Measurements from ENCODE around the gene RAD52. TPM values are rescaled to one million over a fixed set of nuclear protein-coding genes. Genes with fewer than 3 reads are reported as not detected.

The RAD52 gene
- total RNA-seq, 1 donor from 2014 or later: 7.1 TPM

DNA sequence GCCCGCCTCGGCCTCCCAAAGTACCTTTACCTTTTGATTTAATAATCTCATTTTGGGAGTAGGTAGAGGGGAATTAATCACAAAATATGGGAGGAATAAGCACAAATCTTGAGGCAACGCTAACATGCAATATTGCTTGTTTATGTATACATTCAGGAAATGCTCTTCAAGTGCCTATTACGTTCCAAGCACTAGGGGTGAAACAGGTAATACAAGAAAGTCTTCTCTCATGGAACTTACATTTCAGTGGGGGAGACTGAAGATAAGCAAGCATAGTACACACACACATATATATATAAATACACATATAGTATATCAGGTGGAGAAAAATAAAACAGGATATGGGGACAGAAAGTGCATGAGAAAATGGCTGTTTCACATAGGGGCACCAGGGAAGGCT, 22.5 kb upstream of the RAD52 start:
- Histone ChIP-seq H3K36me3 (ENCODE audit: control insufficient read depth, insufficient read depth, low read length) (no peaks in the 10 kb centered on the region), H3K4me3 (ENCODE audit: low read depth, low read length) (no peak overlapping the region), H3K27me3 (ENCODE audit: control insufficient read depth, insufficient read depth, low read length) (no peaks in the 10 kb centered on the region)
- no peak for DNase-seq (ENCODE audit: low read depth)
- TF ChIP-seq, protein P1, sequence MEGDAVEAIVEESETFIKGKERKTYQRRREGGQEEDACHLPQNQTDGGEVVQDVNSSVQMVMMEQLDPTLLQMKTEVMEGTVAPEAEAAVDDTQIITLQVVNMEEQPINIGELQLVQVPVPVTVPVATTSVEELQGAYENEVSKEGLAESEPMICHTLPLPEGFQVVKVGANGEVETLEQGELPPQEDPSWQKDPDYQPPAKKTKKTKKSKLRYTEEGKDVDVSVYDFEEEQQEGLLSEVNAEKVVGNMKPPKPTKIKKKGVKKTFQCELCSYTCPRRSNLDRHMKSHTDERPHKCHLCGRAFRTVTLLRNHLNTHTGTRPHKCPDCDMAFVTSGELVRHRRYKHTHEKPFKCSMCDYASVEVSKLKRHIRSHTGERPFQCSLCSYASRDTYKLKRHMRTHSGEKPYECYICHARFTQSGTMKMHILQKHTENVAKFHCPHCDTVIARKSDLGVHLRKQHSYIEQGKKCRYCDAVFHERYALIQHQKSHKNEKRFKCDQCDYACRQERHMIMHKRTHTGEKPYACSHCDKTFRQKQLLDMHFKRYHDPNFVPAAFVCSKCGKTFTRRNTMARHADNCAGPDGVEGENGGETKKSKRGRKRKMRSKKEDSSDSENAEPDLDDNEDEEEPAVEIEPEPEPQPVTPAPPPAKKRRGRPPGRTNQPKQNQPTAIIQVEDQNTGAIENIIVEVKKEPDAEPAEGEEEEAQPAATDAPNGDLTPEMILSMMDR (IDR thresholded peaks at IDR 0.05; ENCODE audit: insufficient read depth, low read length, poor library complexity, severe bottlenecking): no peak

DNA sequence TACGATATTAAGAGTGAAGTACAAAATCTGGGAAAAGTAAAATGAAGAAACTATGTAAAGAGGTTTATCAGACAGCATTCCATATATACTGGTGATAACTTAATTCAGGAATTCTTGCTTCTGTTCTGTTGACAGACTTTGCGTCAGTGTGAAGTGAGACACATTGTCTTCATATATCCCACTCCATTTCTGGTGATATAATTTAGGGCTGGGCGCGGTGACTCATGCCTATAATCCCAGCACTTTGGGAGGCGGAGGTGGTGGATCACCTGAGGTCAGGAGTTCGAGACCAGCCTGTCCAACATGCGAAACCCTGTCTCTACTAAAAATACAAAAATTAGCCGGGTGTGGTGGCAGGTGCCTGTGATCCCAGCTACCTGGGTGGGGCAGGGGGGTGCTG, 20.3 kb upstream of the RAD52 start:
- H3K27me3 ChIP-seq (ENCODE audit: control insufficient read depth, insufficient read depth, low read length): no peaks in the 10 kb centered on the region
- TF ChIP-seq, protein P1 (IDR thresholded peaks at IDR 0.05; ENCODE audit: insufficient read depth, low read length, poor library complexity, severe bottlenecking): no peak
- H3K36me3 ChIP-seq (ENCODE audit: control insufficient read depth, insufficient read depth, low read length): no peaks in the 10 kb centered on the region
- no peak for DNase-seq (ENCODE audit: low read depth)
- H3K4me3 ChIP-seq (ENCODE audit: low read depth, low read length): no peak overlapping the region

DNA sequence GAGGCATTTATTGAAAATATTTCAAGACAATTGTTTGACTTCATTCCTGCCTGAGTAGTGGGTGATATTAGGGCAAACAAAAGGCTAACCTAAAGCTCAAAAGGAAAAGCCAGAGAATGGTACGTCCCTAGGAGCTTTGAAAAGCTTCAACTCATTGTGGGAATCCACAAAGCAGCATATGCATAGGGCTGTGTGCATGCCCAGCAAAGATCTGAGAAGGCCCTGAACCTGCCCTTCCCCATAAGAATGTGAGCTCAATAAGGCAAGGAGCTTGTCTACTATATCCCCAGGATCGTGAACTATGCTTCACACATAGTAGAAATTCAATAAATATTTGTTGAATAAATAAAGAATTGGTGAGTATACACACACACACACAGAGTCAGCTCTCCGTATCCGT, 19.1 kb upstream of the RAD52 start:
- no peaks in the 10 kb centered on the region for H3K36me3 ChIP-seq (ENCODE audit: control insufficient read depth, insufficient read depth, low read length)
- TF ChIP-seq, protein P1 (IDR thresholded peaks at IDR 0.05; ENCODE audit: insufficient read depth, low read length, poor library complexity, severe bottlenecking): no peak

DNA sequence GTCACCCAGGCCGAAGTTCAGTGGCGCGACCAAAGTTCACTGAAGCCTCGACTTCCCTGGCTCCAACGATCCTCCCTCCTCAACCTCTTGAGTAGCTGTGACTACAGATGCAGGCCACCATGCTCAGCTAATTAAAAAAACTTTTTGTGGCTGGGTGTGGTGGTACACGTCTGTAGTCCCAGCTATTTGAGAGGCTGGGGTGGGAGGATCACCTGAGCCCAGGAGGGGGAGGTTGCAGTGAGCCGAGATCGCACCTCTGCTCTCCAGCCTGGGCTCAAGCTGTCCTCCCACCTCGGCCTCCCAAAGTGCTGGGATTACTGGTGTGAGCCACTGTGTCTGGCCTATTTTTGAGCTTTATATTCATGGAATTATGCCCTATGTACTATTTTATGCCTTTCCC, 18.1 kb upstream of the RAD52 start:
- H3K27me3 ChIP-seq (ENCODE audit: control insufficient read depth, insufficient read depth, low read length): no peaks in the 10 kb centered on the region
- TF ChIP-seq, protein P1 (IDR thresholded peaks at IDR 0.05; ENCODE audit: insufficient read depth, low read length, poor library complexity, severe bottlenecking): no peak
- H3K4me3 ChIP-seq (ENCODE audit: low read depth, low read length): no peak overlapping the region
- H3K36me3 ChIP-seq (ENCODE audit: control insufficient read depth, insufficient read depth, low read length): no peaks in the 10 kb centered on the region
- DNase-seq (ENCODE audit: low read depth): no peak

More for the DNA sequence above, 19.1 kb upstream of the RAD52 start:
- Histone ChIP-seq H3K4me3 (ENCODE audit: low read depth, low read length) (no peak overlapping the region), H3K27me3 (ENCODE audit: control insufficient read depth, insufficient read depth, low read length) (no peaks in the 10 kb centered on the region)
- DNase-seq (ENCODE audit: low read depth): no peak

DNA sequence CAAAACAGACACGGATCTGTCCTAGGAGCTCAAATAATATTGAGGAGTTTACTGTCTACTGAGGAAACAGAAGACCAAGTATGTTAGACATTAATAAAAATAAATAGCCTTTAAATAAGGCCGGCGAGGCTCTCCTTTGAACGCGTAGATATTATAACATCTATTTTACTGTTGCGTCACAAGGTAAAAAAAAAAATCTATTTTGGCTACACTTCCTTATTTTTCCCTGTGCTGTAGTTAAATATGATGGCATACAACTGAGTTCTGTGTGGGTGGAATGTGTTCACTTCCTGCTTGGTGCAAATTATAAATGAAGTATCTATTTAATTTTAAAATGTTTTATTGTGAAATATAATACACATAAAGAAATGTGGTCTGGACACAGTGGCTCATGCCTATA, 17.2 kb upstream of the RAD52 start:
- TF ChIP-seq, protein P1 (IDR thresholded peaks at IDR 0.05; ENCODE audit: insufficient read depth, low read length, poor library complexity, severe bottlenecking): no peak
- no peaks in the 10 kb centered on the region for H3K27me3 ChIP-seq (ENCODE audit: control insufficient read depth, insufficient read depth, low read length)
- H3K4me3 ChIP-seq (ENCODE audit: low read depth, low read length): no peak overlapping the region
- H3K36me3 ChIP-seq (ENCODE audit: control insufficient read depth, insufficient read depth, low read length): no peaks in the 10 kb centered on the region
- no peak for DNase-seq (ENCODE audit: low read depth)

DNA sequence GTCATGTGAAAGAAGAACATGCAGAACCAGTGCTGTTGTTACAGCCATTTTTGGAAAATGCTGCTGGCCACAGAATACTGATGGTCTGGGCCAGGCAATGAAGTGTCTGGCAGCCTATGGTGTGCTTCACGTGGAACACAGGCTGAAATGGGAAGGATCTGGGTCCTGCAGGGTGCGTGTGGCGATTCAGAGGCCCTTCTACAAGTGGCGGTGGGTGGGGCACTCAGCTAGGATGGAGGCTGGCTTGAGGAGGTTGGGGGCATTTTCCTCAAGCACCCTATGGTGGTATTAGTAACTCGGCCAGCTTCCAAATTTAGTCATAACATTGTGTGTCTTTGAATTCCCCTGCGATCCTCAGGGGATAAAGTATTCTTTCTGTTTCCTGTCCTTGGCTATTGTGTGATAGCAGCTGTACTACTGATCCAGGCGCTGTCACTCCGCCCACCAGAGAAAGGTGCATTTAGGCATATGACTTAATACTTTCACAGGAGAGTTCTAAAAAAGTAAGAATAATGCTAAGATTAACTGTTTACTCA, 9.2 kb upstream of the RAD52 start:
- TF ChIP-seq, protein P1 (IDR thresholded peaks at IDR 0.05; ENCODE audit: insufficient read depth, low read length, poor library complexity, severe bottlenecking): no peak
- Histone ChIP-seq H3K36me3 (ENCODE audit: control insufficient read depth, insufficient read depth, low read length) (no peaks in the 10 kb centered on the region), H3K27me3 (ENCODE audit: control insufficient read depth, insufficient read depth, low read length) (no peaks in the 10 kb centered on the region), H3K4me3 (ENCODE audit: low read depth, low read length) (no peak overlapping the region)
- no peak for DNase-seq (ENCODE audit: low read depth)
